ENCODE measurements around the gene AASDH. TPM values are rescaled to one million over a fixed set of nuclear protein-coding genes. Genes with fewer than 3 reads are reported as not detected.
"Not testable (repeated sequence)": the region's sequence is repeated elsewhere in the genome, so short reads cannot be mapped to it uniquely, and the experiment has no call there.

The AASDH gene
- total RNA-seq, 2 experiments from 2014 or later, result 8.5 to 9.9 TPM

GRCh38 chr4:56388306-56388705 lies 1.0 kb upstream of the AASDH start:
- H3K4me1 Mint-ChIP-seq (ENCODE audit: low read depth), result peaks cover 36% of the 10 kb centered on the region
- no peaks in the 10 kb centered on the region for H3K9me3 Mint-ChIP-seq (ENCODE audit: insufficient read depth)
- ChIA-PET POLR2A (interaction anchor here (1.7 to 2.7 kb wide), 5 partner anchors 17 to 590 kb away, joined by 6 to 59 read pairs (median 17); partner anchors contain the start of genes NOA1, PAICS, POLR2B and PPAT), CTCF (interaction anchor here (0.9 to 1.3 kb wide), 2 partner anchors 14 to 20 kb away, joined by 3 to 5 read pairs; no protein-coding TSS in a partner anchor)
- peak overlapping the region; percentile 94 for H3K4me3 Mint-ChIP-seq
- H3K36me3 Mint-ChIP-seq (ENCODE audit: low read depth), result peaks cover 6% of the 10 kb centered on the region
- ATAC-seq, result no peak
- no peaks in the 10 kb centered on the region for H3K27me3 Mint-ChIP-seq (ENCODE audit: low read depth)
- no peak for DNase-seq
- H3K27ac Mint-ChIP-seq, result peak overlapping the region; percentile 97

GRCh38 chr4:56386091-56386490 lies 1.2 kb downstream of the AASDH start:
- Mint-ChIP-seq H3K27me3 (ENCODE audit: low read depth) (no peaks in the 10 kb centered on the region), H3K27ac (peak overlapping the region; percentile 82), H3K4me3 (peak overlapping the region; percentile 94), H3K4me1 (ENCODE audit: low read depth) (peaks cover 36% of the 10 kb centered on the region), H3K36me3 (ENCODE audit: low read depth) (peaks cover 4% of the 10 kb centered on the region), H3K9me3 (ENCODE audit: insufficient read depth) (no peaks in the 10 kb centered on the region)
- ChIA-PET CTCF (interaction anchor here (1.1 to 1.7 kb wide), 2 partner anchors 14 to 591 kb away, joined by 3 to 4 read pairs; partner anchors contain the start of gene NOA1), POLR2A (interaction anchor here (1.2 to 2.7 kb wide), 4 partner anchors 19 to 592 kb away, joined by 4 to 59 read pairs (median 20); partner anchors contain the start of genes NOA1, PAICS, POLR2B and PPAT)
- no peak for ATAC-seq
- no peak for DNase-seq

- peaks cover 2% of the 10 kb centered on the region for H3K36me3 Mint-ChIP-seq (ENCODE audit: low read depth)
- DNase-seq, result no peak
- no peak overlapping the region for H3K27ac Mint-ChIP-seq
- POLR2A ChIA-PET, result no interaction called here
- no peaks in the 10 kb centered on the region for H3K27me3 Mint-ChIP-seq (ENCODE audit: low read depth)
- no peak overlapping the region for H3K4me3 Mint-ChIP-seq
- H3K9me3 Mint-ChIP-seq (ENCODE audit: insufficient read depth), result no peaks in the 10 kb centered on the region
- CTCF ChIA-PET, result no interaction called here
- no peak for ATAC-seq
- no peaks in the 10 kb centered on the region for H3K4me1 Mint-ChIP-seq (ENCODE audit: low read depth)
Measured at GRCh38 chr4:56375458-56375857, 11.8 kb downstream of the AASDH start.

GRCh38 chr4:56374956-56375355 lies 12.3 kb downstream of the AASDH start:
- no peak overlapping the region for H3K4me3 Mint-ChIP-seq
- no peaks in the 10 kb centered on the region for H3K9me3 Mint-ChIP-seq (ENCODE audit: insufficient read depth)
- no peaks in the 10 kb centered on the region for H3K27me3 Mint-ChIP-seq (ENCODE audit: low read depth)
- H3K4me1 Mint-ChIP-seq (ENCODE audit: low read depth), result no peaks in the 10 kb centered on the region
- no peak overlapping the region for H3K27ac Mint-ChIP-seq
- peaks cover 5% of the 10 kb centered on the region for H3K36me3 Mint-ChIP-seq (ENCODE audit: low read depth)
- ChIA-PET CTCF (no interaction called here), POLR2A (interaction anchor here (1.7 kb wide), 1 partner anchor 12 kb away, joined by 5 read pairs; the partner anchor contains the start of gene AASDH)
- no peak for ATAC-seq
- DNase-seq, result no peak

DNA sequence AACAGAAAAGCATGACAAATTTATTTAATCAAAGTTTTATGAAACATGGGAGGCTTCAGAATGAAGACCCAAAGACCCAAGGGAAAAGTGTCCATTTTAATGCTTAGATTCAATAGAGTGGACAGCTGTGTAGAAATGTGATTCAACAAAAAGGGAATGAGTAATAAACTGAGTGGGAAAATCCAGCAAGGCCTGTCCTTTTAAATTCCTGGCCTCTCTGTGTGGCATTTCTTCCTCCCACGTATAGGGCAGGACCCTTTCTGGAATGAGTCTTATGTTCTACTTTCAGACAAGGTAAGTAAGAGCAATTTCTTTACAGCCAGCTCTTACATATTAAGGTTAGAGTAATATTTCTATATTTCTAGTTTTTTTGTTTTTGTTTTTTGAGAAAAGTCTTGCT lies 14.5 kb downstream of the AASDH start:
- no peaks in the 10 kb centered on the region for H3K9me3 Mint-ChIP-seq (ENCODE audit: insufficient read depth)
- no peak for ATAC-seq
- POLR2A ChIA-PET, result interaction anchor here (1.0 kb wide), 1 partner anchor 14 kb away, joined by 3 read pairs; the partner anchor contains the start of gene AASDH
- no peak overlapping the region for H3K27ac Mint-ChIP-seq
- H3K4me1 Mint-ChIP-seq (ENCODE audit: low read depth), result no peaks in the 10 kb centered on the region
- no peak overlapping the region for H3K4me3 Mint-ChIP-seq
- no peaks in the 10 kb centered on the region for H3K27me3 Mint-ChIP-seq (ENCODE audit: low read depth)
- no peak for DNase-seq
- CTCF ChIA-PET, result no interaction called here
- peaks cover 12% of the 10 kb centered on the region for H3K36me3 Mint-ChIP-seq (ENCODE audit: low read depth)

DNA sequence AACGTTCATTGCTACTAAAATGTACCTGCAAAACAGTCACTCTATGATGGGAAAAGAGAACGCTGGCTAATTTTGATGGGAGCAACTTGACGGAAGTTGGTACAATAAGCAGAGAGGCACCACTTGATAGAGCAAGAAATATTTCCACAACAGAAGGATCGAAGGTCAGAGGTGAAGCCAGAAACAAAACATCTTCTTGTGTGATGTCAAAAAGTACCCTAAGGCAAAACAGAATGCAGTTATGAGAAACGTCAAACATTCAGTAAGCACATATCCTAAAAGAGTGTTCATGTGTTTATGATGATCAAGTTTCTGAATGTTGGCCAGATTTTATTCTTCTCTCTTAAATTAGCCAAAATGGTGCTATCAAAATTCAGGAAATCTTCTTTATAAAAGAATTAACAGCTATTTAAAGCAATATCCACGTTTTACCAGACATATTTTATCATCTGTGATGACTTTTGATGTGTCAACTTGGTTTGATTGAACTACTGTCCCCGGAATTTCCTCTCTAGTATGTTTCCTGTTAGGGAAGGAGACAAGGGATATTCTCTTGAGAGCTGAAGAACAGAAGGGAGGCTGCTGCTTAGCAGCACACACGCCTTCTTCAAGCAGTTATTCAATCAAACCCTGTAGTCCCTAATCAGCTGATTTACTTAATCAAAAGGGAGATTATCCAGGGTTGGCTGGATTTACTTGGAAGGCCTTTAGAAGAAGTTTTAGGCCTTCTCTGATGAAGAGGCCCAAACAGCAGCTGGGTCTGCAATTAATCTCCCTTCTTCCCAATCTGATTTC lies 15.7 kb downstream of the AASDH start:
- ATAC-seq (no peak), DNase-seq (no peak)
- Mint-ChIP-seq H3K9me3 (ENCODE audit: insufficient read depth) (no peaks in the 10 kb centered on the region), H3K4me1 (ENCODE audit: low read depth) (no peaks in the 10 kb centered on the region), H3K27ac (no peak overlapping the region), H3K36me3 (ENCODE audit: low read depth) (peaks cover 12% of the 10 kb centered on the region), H3K27me3 (ENCODE audit: low read depth) (no peaks in the 10 kb centered on the region), H3K4me3 (no peak overlapping the region)
- ChIA-PET POLR2A (no interaction called here), CTCF (no interaction called here)

DNA sequence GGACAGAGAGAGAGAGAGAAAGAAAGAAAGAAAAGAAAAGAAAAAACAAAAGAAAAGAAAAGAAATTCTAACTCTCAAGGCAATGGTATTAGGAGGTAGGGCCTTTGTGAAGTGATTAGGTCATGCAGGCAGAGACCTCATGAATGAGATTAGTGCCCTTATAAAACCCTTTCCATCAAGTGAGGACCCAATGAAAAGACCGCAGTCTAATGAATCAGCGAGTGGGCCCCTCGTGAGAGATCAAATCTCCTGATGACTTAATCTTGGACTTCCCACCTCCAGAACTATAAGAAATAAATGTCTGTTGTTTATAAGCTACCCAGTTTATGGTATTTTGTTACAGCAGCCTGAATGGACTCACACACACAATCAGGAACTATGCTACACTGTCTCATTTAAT lies 16.9 kb downstream of the AASDH start:
- Mint-ChIP-seq H3K4me3 (no peak overlapping the region), H3K27me3 (ENCODE audit: low read depth) (no peaks in the 10 kb centered on the region), H3K36me3 (ENCODE audit: low read depth) (peaks cover 11% of the 10 kb centered on the region), H3K9me3 (ENCODE audit: insufficient read depth) (no peaks in the 10 kb centered on the region), H3K27ac (no peak overlapping the region), H3K4me1 (ENCODE audit: low read depth) (no peaks in the 10 kb centered on the region)
- CTCF ChIA-PET, result no interaction called here
- no peak for ATAC-seq
- no peak for DNase-seq
- POLR2A ChIA-PET, result no interaction called here

DNA sequence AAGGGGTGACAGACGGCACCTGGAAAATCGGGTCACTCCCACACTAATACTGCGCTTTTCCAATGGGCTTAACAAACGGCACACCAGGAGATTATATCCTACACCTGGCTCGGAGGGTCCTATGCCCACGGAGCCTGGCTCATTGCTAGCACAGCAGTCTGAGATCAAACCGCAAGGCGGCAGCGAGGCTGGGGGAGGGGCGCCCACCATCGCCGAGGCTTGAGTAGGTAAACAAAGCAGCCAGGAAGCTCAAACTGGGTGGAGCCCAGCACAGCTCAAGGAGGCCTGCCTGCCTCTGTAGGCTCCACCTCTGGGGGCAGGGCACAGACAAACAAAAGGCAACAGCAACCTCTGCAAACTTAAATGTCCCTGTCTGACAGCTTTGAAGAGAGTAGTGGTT lies 24.3 kb downstream of the AASDH start:
- CTCF ChIA-PET; POLR2A ChIA-PET; ATAC-seq; H3K9me3 Mint-ChIP-seq (ENCODE audit: insufficient read depth); H3K27me3 Mint-ChIP-seq (ENCODE audit: low read depth); H3K4me1 Mint-ChIP-seq (ENCODE audit: low read depth); H3K27ac Mint-ChIP-seq; H3K4me3 Mint-ChIP-seq; DNase-seq: not testable (repeated sequence)
- H3K36me3 Mint-ChIP-seq (ENCODE audit: low read depth), result peaks cover 23% of the 10 kb centered on the region

DNA sequence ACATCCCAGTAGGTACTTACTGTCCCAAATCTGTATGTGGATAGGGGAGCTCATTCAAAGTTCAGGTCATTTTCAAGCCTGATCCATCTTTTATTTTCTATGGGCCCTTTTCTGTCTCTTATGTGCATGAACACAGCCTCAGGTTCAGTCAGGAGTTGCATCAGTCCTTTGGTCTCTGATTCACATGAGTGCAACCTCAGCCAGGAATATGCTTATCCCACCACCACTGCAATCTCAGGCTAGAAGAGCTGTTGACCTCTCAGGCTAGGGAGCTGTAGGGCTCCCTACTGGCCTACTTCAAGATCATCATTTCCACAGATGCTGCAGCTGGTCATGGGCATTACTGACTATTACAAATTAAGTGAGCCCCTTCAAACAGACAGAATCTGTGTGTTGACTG lies 27.2 kb downstream of the AASDH start:
- no peaks in the 10 kb centered on the region for H3K4me1 Mint-ChIP-seq (ENCODE audit: low read depth)
- no peaks in the 10 kb centered on the region for H3K9me3 Mint-ChIP-seq (ENCODE audit: insufficient read depth)
- ATAC-seq, result no peak
- POLR2A ChIA-PET, result no interaction called here
- no peaks in the 10 kb centered on the region for H3K27me3 Mint-ChIP-seq (ENCODE audit: low read depth)
- DNase-seq, result no peak
- H3K4me3 Mint-ChIP-seq, result no peak overlapping the region
- H3K27ac Mint-ChIP-seq, result no peak overlapping the region
- H3K36me3 Mint-ChIP-seq (ENCODE audit: low read depth), result peaks cover 23% of the 10 kb centered on the region
- CTCF ChIA-PET, result no interaction called here

DNA sequence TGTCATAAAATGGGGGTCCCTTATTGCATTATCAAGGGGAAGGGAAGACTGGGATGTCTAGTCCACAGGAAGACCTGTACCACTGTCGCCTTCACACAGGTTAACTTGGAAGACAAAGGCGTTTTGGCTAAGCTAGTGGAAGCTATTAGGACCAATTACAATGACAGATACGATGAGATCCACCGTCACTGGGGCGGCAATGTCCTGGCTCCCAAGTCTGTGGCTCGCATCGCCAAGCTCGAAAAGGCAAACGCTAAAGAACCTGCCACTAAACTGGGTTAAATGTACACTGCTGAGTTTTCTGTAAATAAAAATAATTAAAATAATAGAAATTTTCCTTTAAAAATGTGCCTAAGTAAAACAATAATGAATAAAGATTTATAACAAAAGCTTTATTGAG lies 30.6 kb downstream of the AASDH start:
- ATAC-seq (no peak), DNase-seq (no peak)
- ChIA-PET POLR2A (no interaction called here), CTCF (no interaction called here)
- Mint-ChIP-seq H3K27ac (no peak overlapping the region), H3K9me3 (ENCODE audit: insufficient read depth) (no peaks in the 10 kb centered on the region), H3K36me3 (ENCODE audit: low read depth) (peaks cover 7% of the 10 kb centered on the region), H3K27me3 (ENCODE audit: low read depth) (no peaks in the 10 kb centered on the region), H3K4me3 (no peak overlapping the region), H3K4me1 (ENCODE audit: low read depth) (no peaks in the 10 kb centered on the region)

- Mint-ChIP-seq H3K9me3 (ENCODE audit: insufficient read depth) (no peaks in the 10 kb centered on the region), H3K27me3 (ENCODE audit: low read depth) (no peaks in the 10 kb centered on the region), H3K36me3 (ENCODE audit: low read depth) (peaks cover 15% of the 10 kb centered on the region), H3K4me3 (no peak overlapping the region), H3K4me1 (ENCODE audit: low read depth) (peaks cover 13% of the 10 kb centered on the region), H3K27ac (no peak overlapping the region)
- POLR2A ChIA-PET, result no interaction called here
- DNase-seq, result no peak
- CTCF ChIA-PET, result no interaction called here
- ATAC-seq, result no peak
Measured at GRCh38 chr4:56348576-56348975, 38.7 kb downstream of the AASDH start.

DNA sequence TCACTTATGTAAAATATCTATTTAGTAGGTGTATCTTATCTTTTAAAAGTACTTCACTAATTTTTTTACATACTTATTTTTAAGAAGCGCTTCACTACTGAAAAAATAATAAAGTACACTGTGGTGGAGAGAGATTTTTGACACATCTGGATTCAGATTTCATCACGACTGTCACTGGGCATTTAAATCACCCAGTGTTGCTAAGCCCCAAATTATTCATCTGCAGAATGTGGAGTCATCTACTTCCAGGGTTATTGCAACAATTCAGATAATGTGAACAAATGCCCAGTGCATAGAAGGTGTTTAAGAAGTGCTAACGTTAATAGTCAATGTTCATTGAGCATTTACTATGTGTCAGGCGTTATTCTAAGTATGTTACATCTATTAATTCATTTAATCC lies 41.8 kb downstream of the AASDH start:
- Mint-ChIP-seq H3K27ac (no peak overlapping the region), H3K4me3 (no peak overlapping the region), H3K27me3 (ENCODE audit: low read depth) (no peaks in the 10 kb centered on the region), H3K36me3 (ENCODE audit: low read depth) (peaks cover 15% of the 10 kb centered on the region), H3K9me3 (ENCODE audit: insufficient read depth) (no peaks in the 10 kb centered on the region), H3K4me1 (ENCODE audit: low read depth) (peaks cover 13% of the 10 kb centered on the region)
- ChIA-PET CTCF (no interaction called here), POLR2A (no interaction called here)
- DNase-seq (no peak), ATAC-seq (no peak)

Measured in activated CD8-positive, alpha-beta T cell treated with anti-CD3 and anti-CD28 coated beads, Interleukin-2, amount 10 ng/mL, durations not matched to agents 7 days and 5 days (primary cell).